Measurements from ENCODE around the gene FOXE1. TPM values are rescaled to one million over a fixed set of nuclear protein-coding genes. Genes with fewer than 3 reads are reported as not detected.

The FOXE1 gene
- total RNA-seq, 2 experiments from 2014 or later, result 0.10 TPM

DNA sequence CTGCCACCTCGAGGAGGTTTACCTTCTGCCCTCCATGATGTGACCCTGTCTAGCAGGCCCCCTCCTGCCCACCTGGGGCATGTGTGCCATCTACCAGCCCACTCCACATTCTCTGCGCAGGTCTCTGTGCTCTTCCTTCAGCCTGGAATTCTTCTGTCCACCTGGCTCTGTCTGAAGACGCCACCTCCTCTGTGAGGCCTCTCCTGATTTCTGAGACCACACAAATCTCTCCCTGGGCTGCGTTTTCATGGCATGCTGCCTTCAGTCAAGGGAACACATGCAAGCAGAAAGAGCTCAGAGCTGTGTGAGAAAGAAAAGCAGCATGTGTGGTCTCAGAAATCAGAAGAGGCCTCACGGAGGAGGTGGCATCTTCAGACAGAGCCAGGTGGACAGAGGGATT is 22.1 kb downstream of the FOXE1 start:
- CTCF ChIA-PET, result interaction anchor here (0.8 kb wide), 1 partner anchor 16 kb away, joined by 3 read pairs; no protein-coding TSS in a partner anchor
- Mint-ChIP-seq H3K4me1 (ENCODE audit: low read depth) (no peaks in the 10 kb centered on the region), H3K4me3 (no peak overlapping the region), H3K27me3 (ENCODE audit: low read depth) (no peaks in the 10 kb centered on the region), H3K9me3 (no peaks in the 10 kb centered on the region), H3K36me3 (ENCODE audit: low read depth) (peaks cover 2% of the 10 kb centered on the region), H3K27ac (no peak overlapping the region)
- intact Hi-C loops (cut with micrococcal nuclease), result no loop called here
- no peak for DNase-seq

DNA sequence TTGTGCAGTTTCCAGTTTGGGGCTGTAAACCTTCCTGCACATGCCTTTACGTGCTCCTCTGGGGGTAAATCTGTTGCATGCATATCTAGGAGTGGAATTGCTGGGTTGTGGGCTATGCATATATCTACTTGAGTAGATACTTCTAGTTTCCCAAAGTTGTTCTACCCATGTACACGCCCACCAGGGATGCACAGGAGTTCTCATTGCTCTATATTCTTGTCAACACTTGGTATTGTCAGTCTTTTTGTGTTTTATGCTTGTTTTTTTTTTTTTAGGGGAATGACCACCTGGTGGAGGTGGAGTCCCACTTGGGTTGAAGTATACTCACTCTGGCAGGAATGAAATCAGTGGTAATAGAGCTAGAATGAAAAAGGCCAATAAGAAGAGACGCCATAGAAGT is 23.0 kb downstream of the FOXE1 start:
- Mint-ChIP-seq H3K4me3 (no peak overlapping the region), H3K27me3 (ENCODE audit: low read depth) (no peaks in the 10 kb centered on the region), H3K9me3 (no peaks in the 10 kb centered on the region), H3K36me3 (ENCODE audit: low read depth) (peaks cover 2% of the 10 kb centered on the region), H3K27ac (no peak overlapping the region), H3K4me1 (ENCODE audit: low read depth) (no peaks in the 10 kb centered on the region)
- no peak for DNase-seq
- CTCF ChIA-PET, result interaction anchor here (0.7 to 1.2 kb wide), 3 partner anchors 9 to 172 kb away, joined by 3 to 4 read pairs (median 3); no protein-coding TSS in a partner anchor
- intact Hi-C loops (cut with micrococcal nuclease), result no loop called here

DNA sequence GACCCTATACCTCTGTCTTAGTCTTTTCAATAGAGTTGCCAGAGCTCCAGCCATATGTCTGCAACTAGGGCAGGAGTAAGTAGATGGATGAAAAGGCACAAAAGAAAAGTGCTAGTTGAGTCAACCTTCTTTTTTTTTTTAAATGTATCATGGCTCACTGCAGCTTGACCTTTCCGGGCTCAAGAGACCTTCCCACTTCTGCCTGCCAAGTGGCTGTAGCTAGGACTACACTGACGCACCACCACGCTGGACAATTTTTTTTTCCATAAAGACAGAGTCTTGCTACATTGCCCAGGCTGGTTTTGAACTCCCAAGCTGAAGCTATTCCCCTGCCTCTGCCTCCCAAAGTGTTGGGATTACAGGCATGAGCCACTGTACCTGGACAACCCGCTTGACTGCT is 27.3 kb downstream of the FOXE1 start:
- Mint-ChIP-seq H3K36me3 (ENCODE audit: low read depth) (no peaks in the 10 kb centered on the region), H3K27me3 (ENCODE audit: low read depth) (no peaks in the 10 kb centered on the region), H3K27ac (no peak overlapping the region), H3K9me3 (no peaks in the 10 kb centered on the region), H3K4me3 (no peak overlapping the region), H3K4me1 (ENCODE audit: low read depth) (no peaks in the 10 kb centered on the region)
- intact Hi-C loops (cut with micrococcal nuclease), result no loop called here
- CTCF ChIA-PET, result interaction anchor here (0.6 to 4.1 kb wide), 3 partner anchors 10 to 1006 kb away, joined by 3 to 18 read pairs (median 3); no protein-coding TSS in a partner anchor
- no peak for DNase-seq

DNA sequence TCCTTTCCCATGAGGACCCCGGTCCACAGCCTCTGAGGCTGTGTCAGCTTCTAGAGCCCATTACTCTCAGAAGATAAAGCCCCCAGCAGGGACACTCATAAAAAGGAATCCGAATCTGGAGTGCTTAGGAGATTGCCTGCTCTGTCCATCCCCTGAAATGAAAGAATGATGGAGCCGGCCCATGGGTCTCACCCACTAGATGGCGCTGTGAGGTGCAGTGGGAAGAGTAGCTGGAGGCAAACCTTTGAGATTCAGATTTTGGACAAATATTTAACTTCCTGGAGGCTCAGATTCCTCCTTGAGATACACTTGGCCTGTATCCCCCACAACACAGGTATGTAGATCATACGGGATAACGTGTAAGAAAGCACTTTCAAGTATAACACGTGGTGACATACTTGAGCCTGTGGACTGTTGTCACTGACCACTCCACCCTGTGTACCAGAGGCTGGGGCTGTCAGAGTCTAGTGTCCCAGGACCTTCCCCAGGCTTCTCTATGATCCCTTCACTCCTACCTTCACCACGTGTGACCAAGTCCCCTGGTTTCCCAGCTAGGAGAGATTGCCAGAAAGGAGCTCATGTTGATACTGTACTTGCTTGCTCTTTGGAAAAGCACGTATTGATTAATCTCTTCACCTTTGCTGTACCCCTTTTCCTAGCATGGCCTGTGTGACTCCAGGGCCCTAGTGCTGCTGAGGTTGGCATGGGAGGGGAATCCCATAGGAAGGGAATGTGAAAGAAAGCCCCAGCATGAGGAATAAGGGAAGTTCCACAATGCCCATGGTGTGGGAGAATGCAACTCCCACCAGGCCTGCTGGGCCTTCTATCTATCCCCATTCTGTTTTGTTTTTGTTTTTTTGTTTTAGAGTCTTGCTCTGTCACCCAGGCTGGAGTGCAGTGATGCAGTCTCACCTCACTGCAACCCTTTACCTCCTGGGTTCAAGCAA is 37.2 kb downstream of the FOXE1 start:
- Mint-ChIP-seq H3K9me3 (peaks cover 3% of the 10 kb centered on the region), H3K27ac (no peak overlapping the region), H3K4me1 (ENCODE audit: low read depth) (peaks cover 16% of the 10 kb centered on the region), H3K36me3 (ENCODE audit: low read depth) (no peaks in the 10 kb centered on the region), H3K27me3 (ENCODE audit: low read depth) (no peaks in the 10 kb centered on the region), H3K4me3 (no peak overlapping the region)
- intact Hi-C loops (cut with micrococcal nuclease), result loop anchor here (1.0 to 2.0 kb wide), 4 partner anchors 11 to 179 kb away; partner anchors contain the start of gene TRMO
- DNase-seq, result peak; percentile 86
- CTCF ChIA-PET, result interaction anchor here (0.6 to 9.9 kb wide), 35 partner anchors 10 to 373 kb away, joined by 3 to 170 read pairs (median 4); partner anchors contain the start of gene TRMO

DNA sequence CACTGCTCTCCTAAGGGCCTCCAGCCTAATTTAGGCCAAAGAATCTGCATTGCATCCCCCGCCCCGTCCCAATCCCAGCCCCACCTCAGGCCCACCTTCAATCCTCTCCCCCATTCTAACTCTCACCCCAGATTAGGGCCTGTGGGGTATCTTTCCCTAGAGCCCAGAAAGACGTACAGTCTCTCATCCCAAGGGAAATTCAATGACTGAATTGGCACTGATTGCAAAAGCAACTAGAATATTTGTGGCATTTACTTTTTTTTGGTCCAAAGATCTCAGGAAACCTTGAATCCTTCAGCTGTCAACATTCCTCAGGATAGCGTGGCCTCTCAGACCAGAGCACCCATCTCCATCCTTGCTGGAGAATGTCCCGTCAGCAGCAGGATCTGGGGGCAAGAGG is 38.7 kb downstream of the FOXE1 start:
- H3K4me3 Mint-ChIP-seq, result no peak overlapping the region
- CTCF ChIA-PET, result interaction anchor here (0.7 to 9.9 kb wide), 5 partner anchors 9 to 258 kb away, joined by 3 to 170 read pairs (median 3); partner anchors contain the start of genes NCBP1, TRMO and TSTD2
- DNase-seq, result no peak
- intact Hi-C loops (cut with micrococcal nuclease), result loop anchor here (2.0 kb wide), 1 partner anchor 181 kb away; no protein-coding TSS in a partner anchor
- no peaks in the 10 kb centered on the region for H3K27me3 Mint-ChIP-seq (ENCODE audit: low read depth)
- peaks cover 22% of the 10 kb centered on the region for H3K4me1 Mint-ChIP-seq (ENCODE audit: low read depth)
- H3K27ac Mint-ChIP-seq, result no peak overlapping the region
- no peaks in the 10 kb centered on the region for H3K36me3 Mint-ChIP-seq (ENCODE audit: low read depth)
- peaks cover 3% of the 10 kb centered on the region for H3K9me3 Mint-ChIP-seq

DNA sequence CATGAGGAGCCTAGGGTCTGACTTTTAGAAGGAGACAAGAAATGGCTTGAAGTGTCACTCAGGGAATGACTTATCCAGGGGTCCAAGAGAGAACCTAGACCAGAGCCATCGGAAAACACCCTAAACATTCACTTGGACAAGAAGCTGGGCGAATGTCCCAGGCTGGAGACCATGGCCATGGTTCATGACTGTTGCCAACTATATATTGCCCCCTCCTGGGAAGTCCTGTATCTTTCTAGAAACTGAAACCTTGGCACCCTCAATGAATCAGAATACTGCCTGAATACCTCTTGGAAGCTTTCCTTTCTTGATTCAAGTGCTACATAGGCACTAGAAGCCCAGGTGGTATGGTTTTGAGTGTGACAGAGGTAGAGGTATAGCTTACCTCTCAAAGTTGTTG is 39.4 kb downstream of the FOXE1 start:
- Mint-ChIP-seq H3K27me3 (ENCODE audit: low read depth) (no peaks in the 10 kb centered on the region), H3K27ac (no peak overlapping the region), H3K4me1 (ENCODE audit: low read depth) (peaks cover 22% of the 10 kb centered on the region), H3K4me3 (no peak overlapping the region), H3K9me3 (peaks cover 3% of the 10 kb centered on the region), H3K36me3 (ENCODE audit: low read depth) (no peaks in the 10 kb centered on the region)
- intact Hi-C loops (cut with micrococcal nuclease), result no loop called here
- CTCF ChIA-PET, result interaction anchor here (1.1 to 9.9 kb wide), 4 partner anchors 8 to 187 kb away, joined by 3 to 170 read pairs (median 15); partner anchors contain the start of gene TRMO
- no peak for DNase-seq

DNA sequence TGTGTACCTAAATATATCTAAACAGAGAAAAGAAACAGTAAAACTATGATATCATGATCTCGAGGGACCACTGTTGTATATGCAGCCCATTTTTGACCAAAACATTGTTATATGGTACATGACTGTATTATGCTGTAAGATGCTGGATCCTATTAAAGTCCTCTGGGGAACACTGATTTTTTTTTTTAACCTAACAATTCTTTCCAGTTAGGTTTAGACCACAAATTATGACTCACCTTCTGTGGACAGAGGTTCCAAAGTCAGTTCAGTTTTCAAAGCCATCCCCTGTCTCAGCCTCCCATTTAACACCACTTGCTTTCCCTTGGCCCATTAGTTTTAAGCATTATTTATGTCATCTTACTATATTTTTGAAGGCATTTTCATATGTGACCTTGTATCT is 42.2 kb downstream of the FOXE1 start:
- H3K4me3 Mint-ChIP-seq, result no peak overlapping the region
- intact Hi-C loops (cut with micrococcal nuclease), result no loop called here
- peaks cover 27% of the 10 kb centered on the region for H3K4me1 Mint-ChIP-seq (ENCODE audit: low read depth)
- no peak overlapping the region for H3K27ac Mint-ChIP-seq
- peaks cover 3% of the 10 kb centered on the region for H3K9me3 Mint-ChIP-seq
- no peak for DNase-seq
- no peaks in the 10 kb centered on the region for H3K36me3 Mint-ChIP-seq (ENCODE audit: low read depth)
- no peaks in the 10 kb centered on the region for H3K27me3 Mint-ChIP-seq (ENCODE audit: low read depth)
- CTCF ChIA-PET, result interaction anchor here (0.7 to 12.9 kb wide), 6 partner anchors 6 to 140 kb away, joined by 3 to 170 read pairs (median 5); partner anchors contain the start of gene TRMO

DNA sequence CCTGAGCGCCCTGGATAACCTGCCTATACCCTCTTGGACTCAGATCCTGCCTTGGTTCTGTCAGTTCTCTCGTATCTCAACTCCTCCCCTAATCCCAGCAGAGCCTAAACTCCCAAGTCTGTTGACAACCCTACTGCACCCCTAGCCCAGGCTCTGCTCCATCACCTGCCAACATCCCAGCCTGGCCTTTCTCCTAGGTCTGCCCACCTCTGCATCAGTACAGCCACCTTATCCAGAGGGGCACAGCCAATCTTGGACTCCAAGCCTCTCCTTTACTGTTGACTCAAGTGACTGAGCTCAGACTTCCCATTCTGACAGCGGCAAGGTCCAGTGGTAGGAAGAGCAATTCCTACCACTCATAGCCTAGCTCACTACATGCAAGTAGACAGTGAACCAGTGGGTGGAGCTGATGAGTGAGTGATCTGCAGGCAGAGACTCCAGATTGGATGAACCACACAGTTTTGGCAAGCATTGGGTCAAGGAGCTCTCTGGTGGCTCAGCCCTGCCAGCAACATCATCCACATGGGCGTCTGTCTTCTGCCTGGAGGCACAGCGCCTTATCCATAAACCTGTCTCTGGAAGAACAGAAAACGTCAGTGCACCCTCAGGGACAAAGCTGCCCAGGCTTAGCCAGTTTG is 42.8 kb downstream of the FOXE1 start:
- peaks cover 3% of the 10 kb centered on the region for H3K9me3 Mint-ChIP-seq
- H3K27ac Mint-ChIP-seq, result no peak overlapping the region

DNA sequence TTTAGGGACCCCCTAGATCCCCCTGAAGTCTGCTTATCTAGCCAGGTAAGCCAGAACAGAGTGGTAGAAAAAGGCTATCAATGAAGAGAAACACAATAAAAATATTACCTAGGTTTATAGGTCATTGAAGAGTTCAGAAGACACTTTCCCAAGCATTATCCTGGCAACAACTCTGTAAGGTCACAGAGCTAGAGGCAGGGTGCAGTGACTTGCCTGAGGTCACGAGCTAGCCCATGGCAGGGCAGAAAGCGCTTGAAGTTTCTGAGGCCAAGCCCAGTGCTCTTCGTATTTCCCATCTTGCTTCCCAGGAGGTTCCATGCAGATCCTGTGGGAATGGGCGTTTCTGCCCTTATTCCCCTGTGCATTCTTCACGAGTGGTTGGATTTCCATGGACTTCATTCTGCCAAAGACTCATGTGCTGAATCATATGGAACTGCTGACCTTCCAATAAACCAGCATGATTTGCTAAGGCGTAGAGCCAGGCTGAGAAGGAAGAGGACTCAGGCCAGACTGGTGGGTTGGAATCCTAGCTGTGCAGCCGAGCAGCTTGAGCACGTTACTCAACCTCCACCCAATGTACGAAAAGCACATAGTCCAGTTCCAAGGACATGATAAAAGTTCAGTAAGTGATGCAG is 47.2 kb downstream of the FOXE1 start:
- Mint-ChIP-seq H3K4me3 (no peak overlapping the region), H3K36me3 (ENCODE audit: low read depth) (peaks cover 2% of the 10 kb centered on the region), H3K4me1 (ENCODE audit: low read depth) (peaks cover 58% of the 10 kb centered on the region), H3K27me3 (ENCODE audit: low read depth) (no peaks in the 10 kb centered on the region), H3K27ac (no peak overlapping the region), H3K9me3 (no peaks in the 10 kb centered on the region)
- CTCF ChIA-PET, result interaction anchor here (0.7 to 12.9 kb wide), 22 partner anchors 9 to 234 kb away, joined by 3 to 170 read pairs (median 4); partner anchors contain the start of genes TRIM14 and TRMO
- no peak for DNase-seq
- intact Hi-C loops (cut with micrococcal nuclease), result loop anchor here (5.0 kb wide), 2 partner anchors 43 to 98 kb away; no protein-coding TSS in a partner anchor

More for the DNA sequence above, 42.8 kb downstream of the FOXE1 start:
- Mint-ChIP-seq H3K36me3 (ENCODE audit: low read depth) (no peaks in the 10 kb centered on the region), H3K27me3 (ENCODE audit: low read depth) (no peaks in the 10 kb centered on the region), H3K4me3 (no peak overlapping the region), H3K4me1 (ENCODE audit: low read depth) (peaks cover 28% of the 10 kb centered on the region)
- intact Hi-C loops (cut with micrococcal nuclease), result no loop called here
- DNase-seq, result peak; percentile 64
- CTCF ChIA-PET, result interaction anchor here (0.7 to 12.9 kb wide), 9 partner anchors 7 to 182 kb away, joined by 3 to 170 read pairs (median 3); partner anchors contain the start of gene TRMO

DNA sequence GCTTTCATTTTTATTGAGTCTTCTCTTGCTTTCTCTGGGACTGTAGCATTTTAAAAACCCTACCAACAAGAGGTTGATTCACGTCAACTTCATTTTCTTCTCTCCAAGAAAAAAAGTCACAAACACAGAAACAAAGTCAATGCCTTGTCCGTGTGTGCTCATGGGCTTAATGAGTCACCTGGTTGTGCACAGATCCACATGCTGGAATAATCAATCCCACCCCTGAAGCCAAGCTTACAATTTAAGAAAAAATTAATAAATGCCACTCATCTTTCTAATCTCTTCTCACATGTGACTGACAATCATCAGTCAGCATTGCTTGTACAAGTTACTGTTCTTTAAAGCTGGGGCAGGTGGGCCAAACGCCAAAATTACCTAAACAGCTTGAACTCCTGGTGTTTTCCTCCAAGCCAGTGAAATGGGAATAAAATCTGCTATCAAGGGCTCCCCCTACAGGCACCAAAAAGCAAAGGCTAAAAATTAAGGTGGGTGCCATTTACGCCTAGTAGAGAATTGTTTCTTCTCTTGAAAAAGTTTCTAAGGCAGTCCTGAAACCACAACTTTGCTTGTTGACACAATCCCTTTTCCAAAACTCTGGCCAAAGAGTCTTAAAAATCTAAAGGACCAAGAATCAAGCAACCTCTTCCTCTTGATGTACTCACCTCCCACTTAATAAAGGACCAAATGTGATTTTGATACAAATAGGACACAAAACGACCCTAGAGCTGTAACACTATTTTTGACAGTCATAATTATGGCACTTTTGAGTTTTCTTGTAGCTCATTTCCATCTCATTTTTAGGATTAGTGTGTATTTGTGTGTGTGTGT is 47.9 kb downstream of the FOXE1 start:
- Mint-ChIP-seq H3K4me1 (ENCODE audit: low read depth) (peaks cover 59% of the 10 kb centered on the region), H3K36me3 (ENCODE audit: low read depth) (peaks cover 2% of the 10 kb centered on the region), H3K9me3 (no peaks in the 10 kb centered on the region), H3K27me3 (ENCODE audit: low read depth) (no peaks in the 10 kb centered on the region), H3K27ac (no peak overlapping the region), H3K4me3 (no peak overlapping the region)
- peak; percentile 52 for DNase-seq
- intact Hi-C loops (cut with micrococcal nuclease), result loop anchor here (1.0 to 5.0 kb wide), 4 partner anchors 11 to 191 kb away; no protein-coding TSS in a partner anchor
- CTCF ChIA-PET, result interaction anchor here (0.7 to 12.9 kb wide), 28 partner anchors 8 to 384 kb away, joined by 3 to 170 read pairs (median 4); partner anchors contain the start of genes TRIM14 and TRMO

DNA sequence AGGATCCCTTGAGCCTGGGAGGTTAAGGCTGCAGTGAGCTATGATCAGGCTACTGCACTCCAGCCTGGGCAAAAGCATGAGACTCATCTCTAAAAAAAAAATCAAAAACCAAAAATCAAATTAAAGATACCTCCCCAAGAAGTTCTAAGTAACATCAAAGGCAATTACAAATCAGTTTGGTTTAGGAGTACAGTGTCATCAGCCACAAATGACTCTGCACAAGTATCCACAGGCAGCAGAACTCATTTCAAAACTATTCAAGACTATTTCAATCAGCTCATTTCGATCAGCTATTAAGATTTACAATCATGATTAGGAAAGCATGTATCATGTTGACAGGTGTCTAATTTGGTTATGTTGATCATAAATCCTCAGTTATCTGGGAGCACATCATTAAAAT is 50.2 kb downstream of the FOXE1 start:
- no peaks in the 10 kb centered on the region for H3K27me3 Mint-ChIP-seq (ENCODE audit: low read depth)
- H3K9me3 Mint-ChIP-seq, result no peaks in the 10 kb centered on the region
- peaks cover 15% of the 10 kb centered on the region for H3K36me3 Mint-ChIP-seq (ENCODE audit: low read depth)
- CTCF ChIA-PET, result interaction anchor here (0.8 to 12.9 kb wide), 6 partner anchors 14 to 207 kb away, joined by 3 to 170 read pairs (median 4); partner anchors contain the start of gene TRMO
- intact Hi-C loops (cut with micrococcal nuclease), result loop anchor here (5.0 kb wide), 2 partner anchors 46 to 101 kb away; no protein-coding TSS in a partner anchor
- DNase-seq, result no peak
- H3K4me3 Mint-ChIP-seq, result no peak overlapping the region
- H3K4me1 Mint-ChIP-seq (ENCODE audit: low read depth), result peaks cover 75% of the 10 kb centered on the region
- H3K27ac Mint-ChIP-seq, result peak overlapping the region; percentile 38

Measured in activated naive CD4-positive, alpha-beta T cell treated with anti-CD3 and anti-CD28 coated beads for 36 hours (primary cell).